LNCaP clone FGC (cell line): Measurements from ENCODE around the gene KDM8.

Experiments used
- DNase-seq: peaks from one replicate; pipeline ENCODE4 v3.0.0-alpha.2; 2011; ENCODE audit warnings: low read depth
- H3K4me3 ChIP-seq: 2 replicates; pipeline ENCODE4 v1.5.1; 2011; ENCODE audit warnings: mild to moderate bottlenecking, low read depth, low read length, control low read depth
- TF ChIP-seq, protein P1 (sequence below): IDR thresholded peaks from 2 replicates; pipeline ENCODE4 v1.5.1; 2012; ENCODE audit warnings: mild to moderate bottlenecking; ENCODE audit not compliant: control insufficient read depth, insufficient read depth; ENCODE audit errors: extremely low read depth

The KDM8 gene

GRCh38 chr16:27214084-27214961 lies 11.0 kb downstream of the KDM8 start:
- DNase-seq, result no peak
- TF ChIP-seq, protein P1, sequence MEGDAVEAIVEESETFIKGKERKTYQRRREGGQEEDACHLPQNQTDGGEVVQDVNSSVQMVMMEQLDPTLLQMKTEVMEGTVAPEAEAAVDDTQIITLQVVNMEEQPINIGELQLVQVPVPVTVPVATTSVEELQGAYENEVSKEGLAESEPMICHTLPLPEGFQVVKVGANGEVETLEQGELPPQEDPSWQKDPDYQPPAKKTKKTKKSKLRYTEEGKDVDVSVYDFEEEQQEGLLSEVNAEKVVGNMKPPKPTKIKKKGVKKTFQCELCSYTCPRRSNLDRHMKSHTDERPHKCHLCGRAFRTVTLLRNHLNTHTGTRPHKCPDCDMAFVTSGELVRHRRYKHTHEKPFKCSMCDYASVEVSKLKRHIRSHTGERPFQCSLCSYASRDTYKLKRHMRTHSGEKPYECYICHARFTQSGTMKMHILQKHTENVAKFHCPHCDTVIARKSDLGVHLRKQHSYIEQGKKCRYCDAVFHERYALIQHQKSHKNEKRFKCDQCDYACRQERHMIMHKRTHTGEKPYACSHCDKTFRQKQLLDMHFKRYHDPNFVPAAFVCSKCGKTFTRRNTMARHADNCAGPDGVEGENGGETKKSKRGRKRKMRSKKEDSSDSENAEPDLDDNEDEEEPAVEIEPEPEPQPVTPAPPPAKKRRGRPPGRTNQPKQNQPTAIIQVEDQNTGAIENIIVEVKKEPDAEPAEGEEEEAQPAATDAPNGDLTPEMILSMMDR, result no peak
- no peak overlapping the region for H3K4me3 ChIP-seq

DNA sequence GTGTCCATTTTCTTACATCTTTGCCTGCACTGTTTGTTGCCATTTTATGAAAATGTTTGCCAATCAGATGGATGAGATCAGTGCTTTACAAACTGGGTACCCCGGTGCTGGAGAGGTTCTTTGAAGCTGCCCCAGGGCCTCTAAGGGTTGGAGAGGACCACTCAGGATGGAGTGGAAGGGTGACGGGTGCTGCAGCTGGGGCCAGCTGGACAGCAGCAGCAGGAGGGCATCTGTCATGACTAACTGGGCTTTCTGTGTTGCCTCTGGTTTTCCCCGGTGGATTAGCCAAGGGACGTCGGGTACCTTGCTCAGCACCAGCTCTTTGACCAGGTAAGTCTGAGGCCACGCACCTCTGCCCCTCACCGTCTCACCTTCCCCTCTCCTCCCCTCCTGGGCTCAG lies 12.3 kb downstream of the KDM8 start:
- no peak overlapping the region for H3K4me3 ChIP-seq
- TF ChIP-seq, protein P1, result no peak
- DNase-seq, result no peak

GRCh38 chr16:27216297-27216885 lies 13.1 kb downstream of the KDM8 start:
- DNase-seq, result no peak
- TF ChIP-seq, protein P1, result no peak

GRCh38 chr16:27217256-27217655 lies 13.9 kb downstream of the KDM8 start:
- DNase-seq, result no peak
- H3K4me3 ChIP-seq, result no peak overlapping the region
- TF ChIP-seq, protein P1, result no peak

More at GRCh38 chr16:27216297-27216885, 13.1 kb downstream of the KDM8 start:
- no peak overlapping the region for H3K4me3 ChIP-seq

GRCh38 chr16:27218756-27219155 lies 15.4 kb downstream of the KDM8 start:
- TF ChIP-seq, protein P1, result no peak
- H3K4me3 ChIP-seq, result no peak overlapping the region
- DNase-seq, result no peak

DNA sequence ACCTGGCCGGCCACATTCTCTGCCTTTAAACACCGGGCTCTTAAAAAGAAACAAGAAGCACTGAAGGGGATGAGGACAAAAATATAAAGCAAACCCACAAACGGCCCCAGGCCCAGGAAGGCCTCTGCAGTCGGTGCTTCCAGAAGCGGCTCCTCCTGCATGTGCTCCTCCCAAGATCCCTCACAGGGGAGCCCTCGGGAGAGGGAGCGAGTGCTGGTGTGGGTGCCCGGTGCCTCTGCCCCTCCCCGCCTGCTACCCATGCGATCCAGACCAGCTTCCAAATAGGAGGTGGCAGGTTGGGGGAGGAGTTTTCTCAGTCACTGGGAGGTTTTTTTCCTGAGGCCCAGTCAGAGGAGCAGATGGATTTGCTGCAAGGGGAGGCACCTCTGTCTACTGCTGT lies 15.8 kb downstream of the KDM8 start:
- DNase-seq, result no peak
- TF ChIP-seq, protein P1, result no peak
- H3K4me3 ChIP-seq, result no peak overlapping the region
